Hematopoietic multipotent progenitor cell treated with erythropoietin and hydrocortisone succinate and interleukin-3 and kit ligand, for 8 days (in vitro differentiated cells): ENCODE results near the gene TMEM273.

Experiments used
- DNase-seq: peaks from one replicate; pipeline ENCODE4 v3.0.0-alpha.2; 2015

The TMEM273 gene

DNA sequence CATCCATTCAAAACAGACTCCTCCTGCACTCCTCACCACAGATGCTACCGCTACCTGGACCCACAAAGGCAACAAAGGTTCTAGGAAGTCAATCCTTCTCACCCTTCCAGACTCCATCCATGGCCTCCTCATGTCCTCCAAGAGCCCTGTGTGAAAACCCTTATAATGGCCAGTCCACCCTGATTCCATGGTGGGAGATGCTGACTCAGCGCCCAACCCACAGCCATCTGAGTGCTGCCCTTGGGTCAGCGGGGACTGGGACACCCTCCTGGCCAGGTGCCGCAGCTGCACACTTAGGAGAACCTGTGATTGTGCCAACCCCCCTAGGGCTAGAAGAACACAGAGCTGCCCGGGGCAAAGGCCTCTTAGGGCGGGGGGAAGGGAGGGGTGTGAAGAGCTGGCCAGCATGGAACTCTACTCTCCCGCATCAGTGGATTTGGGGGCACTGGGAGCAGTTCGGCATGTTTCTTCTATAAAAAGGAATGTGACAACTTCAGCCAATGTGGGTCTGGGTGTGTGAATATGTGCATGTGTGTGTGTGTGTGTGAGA is 25.4 kb downstream of the TMEM273 start:
- no peak for DNase-seq

DNA sequence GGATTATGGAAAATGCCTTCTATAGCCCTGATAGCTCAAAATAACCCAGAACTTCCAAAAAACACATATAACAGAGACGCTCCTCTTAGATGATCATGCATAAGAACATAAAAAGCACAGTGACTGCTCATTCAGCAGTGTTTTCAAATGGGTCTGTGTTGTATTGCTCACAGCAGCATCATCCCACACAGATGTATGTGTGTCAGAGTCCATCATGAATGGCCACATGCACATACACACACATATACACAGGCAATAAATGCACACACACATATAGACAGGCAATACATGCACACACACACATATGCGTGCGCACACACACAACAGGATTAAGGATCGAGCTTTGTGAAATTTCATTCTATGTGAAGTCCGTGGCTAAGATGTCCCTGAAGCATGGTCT is 26.1 kb downstream of the TMEM273 start:
- no peak for DNase-seq

DNA sequence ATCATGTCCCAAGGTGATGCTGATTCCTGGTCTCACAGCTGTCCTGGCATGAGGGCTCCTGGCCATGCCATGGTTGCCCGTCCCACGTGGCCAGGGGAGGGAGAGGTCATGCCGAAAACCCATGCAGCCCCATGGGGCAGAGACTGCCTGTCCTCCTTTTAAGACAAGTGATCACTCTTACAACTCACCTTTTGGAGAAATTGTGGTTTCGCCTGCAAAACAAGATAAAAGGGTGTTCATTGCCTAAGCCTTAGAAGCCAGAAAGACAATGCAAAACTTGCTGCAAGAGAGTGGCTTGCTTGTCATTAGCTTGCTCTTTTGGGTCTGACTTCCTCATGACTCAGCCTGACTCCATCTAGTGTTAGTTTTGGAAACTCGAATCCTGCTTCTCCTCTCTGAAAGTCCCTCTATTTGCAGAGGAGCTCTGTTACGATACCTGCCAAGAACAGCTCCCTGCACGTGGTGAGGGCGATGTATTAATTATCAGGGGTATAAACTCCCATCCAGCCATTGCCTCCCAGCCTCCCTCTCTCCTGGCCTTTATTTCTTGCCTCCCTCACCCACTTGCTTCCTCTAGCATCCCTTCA is 26.7 kb downstream of the TMEM273 start:
- DNase-seq = peak; percentile 55

DNA sequence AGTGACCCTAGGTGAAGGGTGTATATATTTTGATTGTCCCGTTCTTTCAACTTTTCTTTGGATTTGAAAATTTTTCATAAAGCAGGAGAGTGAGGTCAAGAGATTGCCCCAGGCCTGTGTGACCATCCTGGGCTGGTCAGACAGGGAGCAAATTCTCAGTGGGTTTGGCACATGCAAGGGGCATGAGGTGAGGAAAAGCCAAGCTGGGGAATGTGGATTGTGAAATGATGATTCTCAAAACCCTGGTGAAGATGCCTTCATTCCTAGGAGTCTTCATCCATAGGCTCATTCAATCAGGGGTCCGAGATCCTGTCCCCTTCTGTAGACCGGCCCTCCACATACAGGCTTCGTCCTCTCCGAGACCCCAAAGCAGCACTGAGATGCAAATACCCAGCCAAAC is 27.4 kb downstream of the TMEM273 start:
- no peak for DNase-seq

DNA sequence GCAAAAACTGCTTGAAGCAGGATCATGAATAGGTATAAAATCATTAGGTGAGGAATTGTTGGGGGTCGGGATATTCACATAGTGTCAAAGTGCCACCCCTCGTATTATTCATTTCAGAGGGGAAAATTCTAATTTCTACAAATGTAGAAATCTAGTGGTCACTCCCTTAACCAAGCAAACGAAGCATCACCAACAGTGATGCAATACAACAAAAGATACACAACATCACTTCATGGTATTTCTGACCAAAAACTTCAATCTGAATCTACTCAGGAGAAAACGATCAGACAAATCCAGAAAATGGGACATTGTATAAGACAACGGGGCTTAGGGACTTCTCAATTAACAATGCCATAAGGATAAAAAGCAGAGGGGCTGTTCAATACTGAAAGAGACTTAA is 28.1 kb downstream of the TMEM273 start:
- DNase-seq = no peak

DNA sequence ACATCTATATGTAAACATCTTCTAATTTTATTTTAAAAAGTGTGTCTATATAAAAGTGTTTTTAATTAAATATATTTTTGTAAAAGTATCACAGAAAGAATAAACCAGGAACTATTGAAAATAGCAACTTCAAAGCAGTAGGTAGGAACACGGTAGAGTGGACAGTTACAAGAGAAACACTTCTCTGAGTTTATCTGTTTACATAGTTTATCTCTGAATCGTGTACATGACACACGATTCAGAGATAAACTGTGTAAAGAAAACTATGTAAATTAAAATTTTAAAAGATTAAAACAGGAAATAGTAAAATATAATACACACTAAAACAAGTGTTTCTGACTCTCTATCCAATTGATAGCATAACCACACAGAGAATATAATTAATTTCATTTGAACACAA is 29.3 kb downstream of the TMEM273 start:
- no peak for DNase-seq

DNA sequence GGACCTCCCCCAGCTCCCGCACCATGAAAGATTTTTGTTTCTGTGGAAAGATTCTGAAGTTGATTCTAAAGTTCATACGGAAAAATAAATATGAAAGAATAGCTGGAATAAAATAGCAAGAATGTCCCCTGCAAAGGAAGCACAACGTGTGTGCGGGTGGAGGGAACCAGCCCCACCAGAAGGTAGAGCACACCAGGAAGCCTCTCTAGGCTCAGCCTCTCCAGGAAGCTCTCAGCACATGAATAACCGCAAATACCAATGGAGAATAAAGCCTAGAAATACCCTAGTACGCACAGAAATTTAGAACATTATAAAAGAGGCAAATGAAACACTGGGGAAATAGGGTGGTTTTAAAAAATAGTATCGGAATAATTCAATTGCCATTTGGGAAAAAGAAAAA is 29.8 kb downstream of the TMEM273 start:
- no peak for DNase-seq

DNA sequence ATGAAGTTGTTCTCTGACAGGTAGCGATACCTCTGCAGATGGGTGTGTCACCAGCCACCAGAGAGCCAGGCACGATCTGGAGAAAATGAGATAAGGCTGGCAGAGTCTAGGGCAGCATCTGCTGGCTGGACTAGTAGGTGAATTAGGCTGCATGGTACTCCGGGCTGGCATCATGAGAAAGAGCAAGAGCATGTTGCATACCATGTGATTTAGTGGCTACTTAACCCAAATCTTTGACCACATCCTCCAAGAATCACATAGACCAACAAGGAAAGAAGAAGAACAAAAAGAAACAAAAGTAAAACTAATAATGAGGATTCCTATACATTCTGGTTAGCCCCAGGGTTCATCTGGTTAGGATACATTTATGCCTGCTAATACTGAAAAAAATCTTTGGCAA is 31.0 kb downstream of the TMEM273 start:
- DNase-seq = no peak

DNA sequence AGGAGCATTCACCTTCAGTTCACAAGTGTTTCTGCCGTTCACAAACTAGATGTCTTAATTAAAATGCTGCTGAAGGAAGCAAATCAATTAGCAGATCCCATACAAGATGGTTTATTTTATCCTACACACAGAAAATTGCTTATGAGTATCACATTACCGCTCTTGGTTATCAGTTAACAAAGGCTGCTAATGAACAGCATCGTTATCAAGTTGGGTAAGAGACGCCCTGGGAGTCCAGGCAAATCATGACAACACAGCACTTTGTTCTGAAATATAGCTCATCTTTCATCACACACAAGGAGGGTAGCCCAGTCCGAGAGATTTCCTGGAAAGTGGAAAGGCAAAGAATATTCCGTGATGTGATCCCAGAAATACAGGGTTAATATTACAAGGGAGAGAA is 33.5 kb downstream of the TMEM273 start:
- no peak for DNase-seq

DNA sequence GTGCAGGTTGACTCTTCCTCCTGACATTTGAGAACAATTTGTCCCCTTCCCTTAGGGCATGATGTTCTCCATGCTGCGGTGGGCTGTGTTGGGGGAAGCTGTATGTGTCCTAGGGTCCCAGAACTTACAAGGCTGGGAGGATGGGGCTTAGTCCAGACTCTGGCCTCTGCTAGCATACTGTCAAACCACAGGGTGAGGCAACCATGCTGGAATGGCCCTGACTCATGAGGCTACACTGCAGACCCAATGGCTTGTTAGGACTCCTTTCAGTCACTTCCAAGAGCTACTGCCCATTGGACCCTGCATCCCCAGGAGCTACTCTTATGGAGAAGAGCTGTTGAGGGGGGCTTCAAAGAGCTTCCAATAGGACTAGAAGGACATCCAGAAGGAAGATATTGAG is 34.2 kb downstream of the TMEM273 start:
- no peak for DNase-seq

DNA sequence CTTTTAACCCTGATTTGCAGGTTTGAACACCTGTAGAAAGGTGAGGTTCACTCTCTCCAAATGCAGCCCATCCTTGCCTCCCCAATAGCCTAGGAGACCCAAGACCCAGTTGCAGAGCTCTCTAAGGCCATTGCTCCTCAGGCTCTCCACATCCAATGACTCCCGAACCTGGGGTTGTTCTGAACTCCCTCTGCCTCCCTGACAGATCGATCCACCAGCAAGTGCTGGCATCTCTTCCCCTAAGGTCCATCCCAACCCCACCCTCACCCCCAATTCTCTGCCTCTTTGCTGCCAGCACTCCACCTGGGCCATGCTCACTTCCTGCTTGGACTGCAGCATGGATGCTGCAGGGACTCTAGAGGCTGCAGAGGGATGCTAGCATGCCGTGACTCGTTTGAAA is 35.1 kb downstream of the TMEM273 start:
- DNase-seq = no peak

DNA sequence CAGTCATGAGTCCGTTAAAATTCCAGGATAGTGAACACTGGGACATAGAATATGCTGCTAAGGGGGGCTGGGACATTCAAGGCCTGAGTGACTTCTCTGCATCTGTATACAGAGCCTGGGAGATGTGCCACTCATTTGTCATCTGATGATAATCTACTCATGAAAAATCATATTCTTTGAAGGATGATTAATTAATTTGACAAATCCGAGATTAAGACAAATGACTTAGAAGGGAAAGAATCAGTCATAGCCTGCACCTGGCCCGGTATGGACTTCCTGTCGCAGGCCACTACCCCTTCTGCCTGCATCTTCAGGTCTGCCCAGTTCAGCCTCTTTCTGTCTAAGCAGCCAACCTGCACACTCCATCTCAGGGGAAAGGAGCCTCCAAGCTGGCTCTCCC is 35.5 kb downstream of the TMEM273 start:
- DNase-seq = no peak

DNA sequence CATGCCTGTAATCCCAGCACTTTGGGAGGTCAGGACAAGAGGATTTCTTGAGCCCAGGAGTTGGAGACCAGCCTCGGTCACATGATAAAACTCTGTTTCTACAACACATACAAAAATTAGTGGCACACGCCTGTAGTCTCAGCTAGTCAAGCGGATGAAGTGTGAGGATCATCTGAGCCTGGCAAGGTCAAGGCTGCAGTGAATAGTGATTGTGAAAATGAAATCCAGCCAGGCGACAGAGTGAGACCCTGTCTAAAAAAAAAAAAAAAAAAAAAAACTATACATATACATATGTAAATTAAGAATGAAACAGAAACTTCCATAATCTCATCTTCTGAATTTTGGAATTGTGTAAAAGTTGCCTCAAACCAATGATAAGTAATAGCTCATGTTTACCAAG is 36.2 kb downstream of the TMEM273 start:
- DNase-seq = no peak

DNA sequence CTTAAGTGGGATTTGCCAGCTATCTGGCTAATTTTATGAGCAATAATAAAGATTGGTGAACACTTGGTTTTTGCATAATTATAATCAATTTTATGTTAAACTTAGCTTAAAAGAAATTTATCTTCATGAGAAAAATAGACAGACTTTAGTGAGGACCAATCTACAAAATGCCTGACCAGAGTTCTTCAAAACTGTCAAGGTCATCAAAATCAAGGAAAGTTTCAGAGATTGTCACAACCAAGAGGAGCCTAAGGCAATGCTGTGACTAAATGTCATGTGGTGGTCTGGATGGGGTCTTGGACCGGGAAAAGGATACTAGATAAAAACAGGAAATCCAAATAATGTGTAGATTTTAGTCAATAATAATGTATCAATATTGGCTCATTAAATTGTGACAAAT is 36.7 kb downstream of the TMEM273 start:
- DNase-seq = no peak

DNA sequence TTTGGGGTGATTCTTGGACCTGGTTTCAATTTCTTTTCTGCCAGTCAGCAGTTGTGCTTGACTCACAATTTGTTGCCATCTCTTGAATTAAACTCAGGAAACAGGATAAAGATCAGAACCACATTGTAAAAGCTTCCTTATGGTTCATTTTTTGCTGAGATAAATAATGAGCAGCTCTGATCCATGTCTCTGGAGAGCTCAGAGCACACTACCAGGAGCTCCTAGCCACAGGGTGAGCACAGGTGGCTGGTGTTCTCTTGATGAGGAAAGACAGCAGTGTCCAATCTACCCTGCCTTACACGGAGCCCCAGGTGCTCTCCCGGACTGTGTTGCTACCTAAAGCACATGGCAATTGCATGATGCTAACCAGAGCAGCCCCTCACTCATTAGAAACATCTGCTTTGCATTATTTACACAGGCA is 37.2 kb downstream of the TMEM273 start:
- DNase-seq = no peak

DNA sequence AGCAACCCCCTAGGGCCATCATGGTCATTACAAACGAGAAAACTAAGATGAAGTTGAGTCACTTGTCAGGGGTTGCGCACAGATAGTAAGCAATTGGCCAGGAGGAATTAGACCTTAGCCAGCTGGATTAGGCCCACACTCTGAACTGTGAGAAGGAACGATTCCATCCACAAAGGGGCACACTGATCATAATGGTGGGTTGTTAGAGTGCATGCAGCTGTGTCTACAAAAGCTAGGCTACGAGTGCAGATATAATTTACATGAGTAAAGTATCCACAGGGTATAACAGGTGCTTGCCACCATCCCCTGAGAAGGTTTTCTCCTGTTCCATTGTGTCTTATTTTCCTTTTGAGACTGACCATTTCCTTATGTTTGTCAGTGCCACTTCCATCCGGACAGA is 37.8 kb downstream of the TMEM273 start:
- no peak for DNase-seq

DNA sequence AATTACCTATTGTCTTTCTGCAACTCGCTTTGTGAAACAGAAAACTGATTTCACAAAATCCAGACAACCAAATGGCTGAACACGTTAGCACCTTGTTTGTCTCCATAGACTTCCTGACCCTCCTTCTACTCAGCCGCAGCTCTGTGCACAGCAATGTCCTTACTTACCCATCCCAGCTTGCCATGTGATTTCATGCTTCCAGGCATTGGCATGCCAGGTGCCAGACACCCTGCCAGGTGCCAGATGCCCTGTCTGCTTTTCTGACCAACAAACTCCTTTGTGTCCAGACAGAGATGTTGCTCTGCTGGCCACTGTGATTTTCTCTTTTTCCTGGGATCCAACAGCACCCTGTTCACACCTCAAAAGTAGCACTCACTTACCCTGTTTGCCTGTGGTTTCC is 38.3 kb downstream of the TMEM273 start:
- DNase-seq = no peak

DNA sequence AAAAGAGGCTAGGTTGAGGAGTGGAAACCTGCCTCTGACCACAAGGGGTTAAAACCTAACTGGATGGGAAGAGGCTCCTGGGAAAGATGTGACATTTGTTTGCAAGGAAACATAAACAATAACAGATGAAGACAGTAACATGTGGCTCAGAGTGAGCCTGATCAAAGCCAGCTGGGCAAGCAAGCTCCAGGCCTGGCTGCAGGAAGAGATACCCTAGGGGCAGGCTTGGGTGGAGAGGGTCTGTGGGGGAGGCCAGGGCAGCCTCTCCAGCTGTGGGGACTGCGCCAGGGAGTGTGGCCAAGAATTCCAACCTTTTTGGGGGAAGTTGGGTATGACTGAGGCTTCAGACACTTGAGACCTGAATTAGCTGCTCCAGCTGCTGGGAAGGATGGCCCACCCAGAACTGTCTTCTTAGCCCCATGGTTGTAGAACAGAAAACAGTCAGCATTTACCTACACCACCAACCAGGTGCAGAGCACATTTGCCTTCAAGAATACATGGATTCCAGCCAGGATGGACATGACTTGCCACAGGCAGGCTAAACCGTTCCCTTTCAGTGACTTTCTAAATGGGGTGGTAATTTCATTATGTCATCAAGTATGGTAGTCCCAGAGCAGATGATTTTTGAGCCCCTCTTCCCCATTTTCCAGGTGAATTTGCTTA is 44.0 kb downstream of the TMEM273 start:
- no peak for DNase-seq

DNA sequence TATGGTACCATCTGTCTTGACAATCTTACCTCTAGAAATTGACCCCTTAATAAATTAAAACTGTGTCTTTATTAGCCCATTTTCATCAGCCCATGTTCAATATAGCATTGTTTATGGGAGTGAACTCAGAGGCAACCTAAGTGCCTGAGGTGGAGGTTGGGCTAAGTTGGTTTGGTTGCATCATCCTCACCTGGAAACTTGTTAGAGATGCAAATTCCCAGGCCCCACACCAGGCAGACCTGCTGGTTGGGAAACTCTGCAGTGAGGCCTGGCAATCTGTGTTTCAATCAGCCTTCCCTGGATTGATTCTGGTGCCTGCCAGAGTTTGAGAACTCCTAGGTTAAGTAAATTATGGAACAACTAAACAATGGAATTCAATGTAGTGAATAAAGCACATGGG is 44.9 kb downstream of the TMEM273 start:
- DNase-seq = no peak

DNA sequence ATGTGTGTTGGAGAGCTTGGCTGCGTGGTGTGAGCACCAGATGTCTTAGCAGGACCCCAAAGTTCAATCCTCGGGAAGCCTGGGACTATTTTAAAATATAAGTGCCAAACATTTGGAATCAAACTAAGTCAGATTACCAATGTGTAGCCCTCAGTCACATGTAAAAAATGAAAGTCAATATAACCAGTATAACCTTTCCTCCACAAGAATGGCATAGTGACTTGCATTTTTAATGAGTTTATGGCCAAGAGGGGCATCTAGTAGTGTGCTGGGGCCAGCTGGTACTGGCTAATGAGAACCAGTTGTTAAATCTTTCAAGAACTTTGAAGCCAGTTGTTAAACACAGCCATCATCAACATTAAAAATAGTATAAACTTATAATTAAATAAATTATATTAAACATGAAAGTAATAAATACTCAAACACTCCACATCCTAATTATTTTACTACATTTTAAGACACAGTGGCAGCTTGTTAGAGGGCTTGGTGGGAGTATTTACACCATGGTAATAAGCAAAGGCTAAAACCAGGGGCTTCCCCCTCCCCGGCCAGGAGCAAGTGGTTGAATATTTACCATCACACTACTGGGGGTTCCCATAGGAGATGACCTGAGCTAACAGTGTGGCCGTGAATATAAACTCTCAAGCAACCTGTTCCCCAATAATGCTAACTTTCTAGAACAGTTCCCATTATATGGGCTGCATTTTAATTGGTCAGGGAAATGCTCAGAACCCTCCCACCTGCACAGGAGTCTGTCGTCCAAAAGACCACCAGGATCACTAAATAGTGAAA is 46.5 kb downstream of the TMEM273 start:
- no peak for DNase-seq

DNA sequence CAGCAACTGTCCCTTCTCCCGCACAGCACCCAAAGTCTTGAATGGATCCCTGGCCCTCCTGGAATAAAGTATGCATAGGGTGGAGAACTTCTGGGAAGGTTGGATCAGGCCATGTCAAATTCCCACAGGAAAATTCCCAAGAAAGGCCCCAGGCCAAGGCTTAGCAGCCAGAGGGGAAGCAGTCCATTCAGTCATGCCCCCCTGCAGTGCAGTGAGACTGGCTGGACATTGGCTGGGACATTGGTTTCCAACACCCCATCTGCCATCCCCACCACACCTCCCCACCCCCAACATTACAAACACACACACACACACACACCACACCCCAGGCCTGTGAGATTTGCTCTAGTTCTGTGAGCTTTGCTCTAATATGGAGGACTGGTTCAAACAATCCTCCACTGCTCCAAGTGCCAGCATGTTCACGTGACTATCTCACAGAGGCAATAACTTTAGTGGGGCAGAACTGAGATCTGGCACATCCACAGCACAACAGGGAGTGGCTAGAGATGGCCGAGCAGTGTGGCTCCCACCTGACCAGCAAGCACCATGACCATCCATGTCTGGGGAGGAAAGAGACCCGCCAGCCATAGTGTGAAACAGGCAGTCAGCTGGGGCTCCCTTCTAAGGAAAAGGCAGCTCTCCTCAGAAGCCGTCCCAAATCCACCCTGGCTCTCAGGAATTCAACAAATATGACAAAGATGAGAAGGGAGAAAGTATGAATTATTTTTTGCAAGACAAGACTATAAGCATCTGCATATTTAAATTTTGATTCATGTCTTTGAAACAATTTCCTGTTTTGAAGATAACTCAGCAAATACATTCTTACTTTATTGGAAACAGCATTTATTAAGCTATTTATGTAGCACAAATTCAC is 47.6 kb downstream of the TMEM273 start:
- no peak for DNase-seq

DNA sequence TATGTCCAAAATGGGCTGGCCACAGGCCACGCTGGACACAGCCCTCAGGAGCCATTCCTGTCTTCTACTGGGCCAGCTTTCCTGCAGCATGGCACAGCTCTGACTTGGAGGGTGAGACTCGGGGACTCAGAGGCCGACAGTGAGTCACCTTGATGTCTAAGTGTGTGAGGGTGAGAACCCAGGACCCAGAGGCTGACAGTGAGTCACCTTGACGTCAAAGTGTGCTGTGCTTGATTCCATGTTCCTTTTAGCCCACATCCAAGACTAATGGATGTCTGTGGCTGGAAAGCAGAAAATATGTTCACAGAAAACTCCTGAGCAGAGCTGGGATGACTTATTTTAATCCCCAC is 48.4 kb downstream of the TMEM273 start:
- DNase-seq = no peak
